Lower lobe of right lung (tissue), 2 donors: ENCODE measurements around the gene C1QTNF9. TPM values are rescaled to one million over a fixed set of nuclear protein-coding genes. Genes with fewer than 3 reads are reported as not detected.
"Not testable (repeated sequence)": the region's sequence is repeated elsewhere in the genome, so short reads cannot be mapped to it uniquely, and the experiment has no call there.

Experiments used
- ATAC-seq, 2 donors: fragments of 200-7000 bp; cut with Tn5 transposase; one replicate each; pipeline ENCODE4 v1.9.1; 2020 to 2022; ENCODE audit warnings: mild to moderate bottlenecking in 2 of 2, moderate library complexity in 2 of 2
- DNase-seq: peaks from one replicate; pipeline ENCODE4 v3.0.0-alpha.2; 2020
- H3K27ac ChIP-seq: fragments of 200-600 bp; one replicate; pipeline ENCODE4 v1.8.0; 2022
- H3K27me3 ChIP-seq: fragments of 200-600 bp; one replicate; pipeline ENCODE4 v1.8.0; 2022; ENCODE audit warnings: low read depth
- H3K36me3 ChIP-seq: fragments of 200-600 bp; one replicate; pipeline ENCODE4 v1.8.0; 2022; ENCODE audit warnings: mild to moderate bottlenecking
- H3K4me1 ChIP-seq: fragments of 200-600 bp; one replicate; pipeline ENCODE4 v1.8.0; 2022
- H3K4me3 ChIP-seq: fragments of 200-600 bp; one replicate; pipeline ENCODE4 v1.8.0; 2022; ENCODE audit warnings: mild to moderate bottlenecking
- H3K9me3 ChIP-seq: fragments of 200-600 bp; one replicate; pipeline ENCODE4 v1.8.0; 2022
- intact Hi-C: fragments of 100-400 bp; cut with DNase I; formaldehyde crosslinking; loops from one replicate; pipeline ENCODE4 v1.11.0; 2022
- total RNA-seq: library from RNA; stranded (reverse); fragmentation: NEBNext Ultra II Directional; extraction: Animal tissue kit (Norgen Biotek cat#: 25700); gene quantifications from one replicate; pipeline ENCODE4 v1.2.1, GENCODE V29; 2021
- TF ChIP-seq, protein P1 (sequence below): fragments of 200-600 bp; IDR thresholded peaks from one replicate; pipeline ENCODE4 v1.8.0; 2022; ENCODE audit warnings: antibody characterized with exemption, mild to moderate bottlenecking
- donor health status: DM: no; HTN: yes; CAD: no; lungs with severe emphysema.

Gene C1QTNF9
- total RNA-seq, 1 donor from 2014 or later, result not detected

- H3K27me3 ChIP-seq, result no peaks in the 10 kb centered on the region
- H3K36me3 ChIP-seq, result peaks cover 21% of the 10 kb centered on the region
- H3K4me1 ChIP-seq, result peaks cover 23% of the 10 kb centered on the region
- no peak for DNase-seq
- intact Hi-C loops, result no loop called here
- TF ChIP-seq, protein P1, sequence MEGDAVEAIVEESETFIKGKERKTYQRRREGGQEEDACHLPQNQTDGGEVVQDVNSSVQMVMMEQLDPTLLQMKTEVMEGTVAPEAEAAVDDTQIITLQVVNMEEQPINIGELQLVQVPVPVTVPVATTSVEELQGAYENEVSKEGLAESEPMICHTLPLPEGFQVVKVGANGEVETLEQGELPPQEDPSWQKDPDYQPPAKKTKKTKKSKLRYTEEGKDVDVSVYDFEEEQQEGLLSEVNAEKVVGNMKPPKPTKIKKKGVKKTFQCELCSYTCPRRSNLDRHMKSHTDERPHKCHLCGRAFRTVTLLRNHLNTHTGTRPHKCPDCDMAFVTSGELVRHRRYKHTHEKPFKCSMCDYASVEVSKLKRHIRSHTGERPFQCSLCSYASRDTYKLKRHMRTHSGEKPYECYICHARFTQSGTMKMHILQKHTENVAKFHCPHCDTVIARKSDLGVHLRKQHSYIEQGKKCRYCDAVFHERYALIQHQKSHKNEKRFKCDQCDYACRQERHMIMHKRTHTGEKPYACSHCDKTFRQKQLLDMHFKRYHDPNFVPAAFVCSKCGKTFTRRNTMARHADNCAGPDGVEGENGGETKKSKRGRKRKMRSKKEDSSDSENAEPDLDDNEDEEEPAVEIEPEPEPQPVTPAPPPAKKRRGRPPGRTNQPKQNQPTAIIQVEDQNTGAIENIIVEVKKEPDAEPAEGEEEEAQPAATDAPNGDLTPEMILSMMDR, result no peak
- no peaks in the 10 kb centered on the region for H3K9me3 ChIP-seq
- peak in 1 of 2 donors; percentile 14 for ATAC-seq
- no peak overlapping the region for H3K27ac ChIP-seq
- H3K4me3 ChIP-seq, result no peak overlapping the region
These were observed 826 bp upstream of the C1QTNF9 start for GRCh38 chr13:24308488-24309020.

DNA sequence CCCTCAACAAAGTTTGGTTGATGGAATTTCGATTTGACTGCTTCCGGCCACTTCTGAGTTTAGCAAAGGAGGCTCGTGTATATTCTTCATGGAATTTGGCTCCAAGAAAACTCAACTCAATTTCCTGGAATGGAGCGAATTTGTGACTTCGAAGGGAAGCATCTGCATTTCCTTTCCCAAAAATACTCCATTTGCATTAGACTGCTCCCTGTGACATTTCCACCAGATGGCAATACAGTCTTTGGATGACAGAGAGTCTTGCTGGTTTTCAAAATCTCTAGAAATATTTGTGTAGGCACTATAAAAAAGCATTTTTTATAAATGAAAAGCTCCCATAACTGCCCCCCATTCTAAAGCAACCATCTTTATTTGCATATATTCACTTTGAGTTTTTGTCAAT, 4.1 kb downstream of the C1QTNF9 start:
- Histone ChIP-seq H3K4me1 (no peaks in the 10 kb centered on the region), H3K4me3 (no peak overlapping the region), H3K27ac (no peak overlapping the region), H3K27me3 (no peaks in the 10 kb centered on the region), H3K9me3 (no peaks in the 10 kb centered on the region), H3K36me3 (no peaks in the 10 kb centered on the region)
- ATAC-seq, result no peak
- no peak for DNase-seq
- TF ChIP-seq, protein P1, result peak; percentile 35
- intact Hi-C loops, result no loop called here

DNA sequence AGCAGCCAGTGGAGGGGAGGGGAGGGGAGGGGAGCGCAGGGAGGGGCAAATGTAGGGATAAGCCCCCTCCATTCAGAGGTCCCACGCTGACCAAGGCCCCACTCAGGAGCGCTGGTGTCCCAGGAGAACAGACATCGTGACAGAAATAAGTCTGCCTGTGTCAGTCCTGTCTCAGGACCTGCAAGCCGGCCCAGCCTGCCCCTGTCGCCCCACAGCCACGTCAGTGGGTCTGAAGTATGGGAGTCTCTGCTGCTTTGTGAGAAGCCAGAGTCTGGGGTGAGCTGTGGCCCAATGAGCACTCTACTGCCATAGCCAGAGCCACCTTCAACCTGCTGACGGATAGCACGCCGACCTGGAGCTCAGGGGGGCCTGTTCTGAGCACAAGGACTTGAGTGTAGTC, 8.5 kb downstream of the C1QTNF9 start:
- H3K27me3 ChIP-seq, H3K9me3 ChIP-seq, H3K4me1 ChIP-seq, H3K4me3 ChIP-seq, DNase-seq, H3K36me3 ChIP-seq, H3K27ac ChIP-seq, ATAC-seq, intact Hi-C loops: not testable (repeated sequence)

DNA sequence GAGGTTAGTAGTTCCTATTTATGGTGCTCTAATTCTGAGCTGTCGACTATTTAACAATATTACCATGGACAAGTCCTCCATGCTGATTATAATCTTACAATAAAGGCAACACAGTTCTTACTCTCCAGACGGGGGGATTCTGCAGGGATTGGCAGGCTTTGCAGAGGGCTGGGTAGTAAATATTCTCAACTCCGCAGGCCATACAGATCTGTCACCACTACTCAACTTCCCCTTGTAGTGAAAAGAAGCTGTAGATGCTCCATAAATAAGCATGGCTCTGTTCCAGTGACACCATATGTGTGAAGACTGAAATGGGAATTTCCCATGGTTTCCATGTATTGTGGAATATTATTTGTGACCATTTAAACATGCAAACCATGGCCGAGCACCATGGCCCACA, 9.5 kb downstream of the C1QTNF9 start:
- H3K27me3 ChIP-seq, DNase-seq, ATAC-seq, H3K9me3 ChIP-seq, H3K4me3 ChIP-seq, H3K4me1 ChIP-seq, H3K27ac ChIP-seq, H3K36me3 ChIP-seq, intact Hi-C loops: not testable (repeated sequence)

GRCh38 chr13:24319641-24320040, 10.3 kb downstream of the C1QTNF9 start:
- H3K4me3 ChIP-seq, H3K27me3 ChIP-seq, H3K27ac ChIP-seq, ATAC-seq, H3K36me3 ChIP-seq, intact Hi-C loops, H3K4me1 ChIP-seq, H3K9me3 ChIP-seq, DNase-seq: not testable (repeated sequence)

GRCh38 chr13:24321416-24321815, 12.0 kb downstream of the C1QTNF9 start:
- H3K27ac ChIP-seq, intact Hi-C loops, H3K36me3 ChIP-seq, H3K9me3 ChIP-seq, DNase-seq, ATAC-seq, H3K4me1 ChIP-seq, H3K27me3 ChIP-seq, H3K4me3 ChIP-seq: not testable (repeated sequence)

DNA sequence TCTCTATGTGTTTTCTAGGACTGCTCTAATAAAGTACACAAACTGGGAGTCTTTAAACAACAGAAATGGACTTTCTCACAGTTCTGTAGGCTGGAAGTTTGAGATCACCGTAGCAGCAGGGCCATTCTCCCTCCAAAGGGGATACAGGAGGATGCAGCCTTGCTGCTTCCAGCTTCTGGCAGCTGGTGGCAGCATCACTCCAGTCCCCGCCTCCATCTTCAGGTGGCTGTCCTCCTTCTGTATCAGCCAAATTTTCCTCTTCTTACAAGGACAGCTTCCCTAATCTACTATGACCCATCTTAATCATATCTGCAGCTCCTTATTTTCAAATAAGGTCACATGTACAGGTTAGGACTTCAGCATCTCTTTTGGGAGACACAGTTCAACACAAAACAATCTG, 13.1 kb downstream of the C1QTNF9 start:
- ATAC-seq, H3K4me1 ChIP-seq, H3K36me3 ChIP-seq, H3K9me3 ChIP-seq, intact Hi-C loops, H3K27me3 ChIP-seq, DNase-seq, H3K27ac ChIP-seq, H3K4me3 ChIP-seq: not testable (repeated sequence)

DNA sequence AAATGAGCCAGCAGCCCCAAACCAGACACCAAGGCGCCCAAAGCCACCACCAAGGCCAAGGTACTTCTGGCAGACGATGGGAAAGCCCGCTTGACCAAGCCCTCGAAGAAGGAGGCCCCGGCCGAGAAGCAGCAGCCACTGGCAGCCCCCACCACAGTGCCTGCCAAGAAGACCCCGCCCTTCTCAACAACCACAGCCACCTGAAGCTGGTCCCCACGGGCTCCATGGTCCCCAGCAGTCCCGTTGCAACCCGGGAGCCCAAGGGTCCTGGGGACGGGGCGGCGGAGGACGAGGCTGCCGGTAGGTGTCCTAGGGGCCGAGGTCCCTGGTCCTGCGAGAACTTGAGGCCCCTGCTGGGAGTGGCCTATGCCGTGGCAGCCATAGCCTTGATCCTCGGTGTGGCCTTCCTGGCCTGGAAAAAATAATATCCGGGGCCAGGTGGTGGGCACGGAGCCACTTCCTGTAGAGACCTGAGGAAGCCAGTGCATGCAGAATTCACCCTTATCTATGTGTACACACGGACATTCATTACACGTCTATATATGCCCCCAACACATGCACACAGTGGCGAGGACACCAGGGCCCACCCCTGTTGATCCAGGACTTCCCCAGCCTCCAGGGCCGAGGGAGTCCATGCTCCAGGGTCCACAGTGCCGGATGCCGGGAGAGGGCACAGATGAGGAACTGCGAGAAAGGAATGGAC, 13.8 kb downstream of the C1QTNF9 start:
- intact Hi-C loops, result no loop called here
- Histone ChIP-seq H3K4me1 (no peaks in the 10 kb centered on the region), H3K36me3 (no peaks in the 10 kb centered on the region), H3K27ac (no peak overlapping the region), H3K4me3 (no peak overlapping the region), H3K27me3 (peaks cover 6% of the 10 kb centered on the region), H3K9me3 (no peaks in the 10 kb centered on the region)
- DNase-seq (no peak), ATAC-seq (no peak)
- TF ChIP-seq, protein P1, result no peak
